ENCODE data around the gene FGD5. TPM values are rescaled to one million over a fixed set of nuclear protein-coding genes. Genes with fewer than 3 reads are reported as not detected.

Gene FGD5
- total and polyA plus RNA-seq, 9 of the 15 experiments (the other 6 are each of a cell fraction or from before 2014, with no cell fraction given) = 0.18 TPM; not detected in 8

DNA sequence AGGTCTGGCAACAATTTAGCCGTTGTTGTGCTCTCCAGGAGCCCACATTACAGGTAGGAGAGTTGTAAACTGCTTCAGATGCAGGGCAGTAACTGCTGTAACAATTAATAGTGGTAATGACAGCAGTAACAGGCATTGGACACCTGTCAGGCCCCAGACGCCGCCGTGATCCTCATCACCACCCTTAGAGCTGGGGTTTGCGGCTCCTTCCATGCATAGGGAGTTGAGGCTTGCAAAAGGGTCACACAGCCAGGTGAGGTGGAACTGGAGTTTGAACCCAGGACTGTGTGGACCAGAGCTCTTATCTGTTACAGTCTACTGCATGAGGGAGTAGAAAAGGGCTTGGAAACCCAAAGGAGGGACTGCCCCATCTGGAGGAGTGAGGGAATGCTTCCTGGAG is 101.8 kb downstream of the FGD5 start (continued):
- TF ChIP-seq ZBTB7A (IDR thresholded peaks at IDR 0.05; ENCODE audit: borderline replicate concordance, control insufficient read depth, low read depth, low read length) (0 out of 2 replicates have a peak, but pooled peaks have one; percentile 7), RCOR1 (IDR thresholded peaks at IDR 0.05; ENCODE audit: borderline replicate concordance in 1 of 2, low read depth in 2 of 2, low read length in 2 of 2) (no peak)

DNA sequence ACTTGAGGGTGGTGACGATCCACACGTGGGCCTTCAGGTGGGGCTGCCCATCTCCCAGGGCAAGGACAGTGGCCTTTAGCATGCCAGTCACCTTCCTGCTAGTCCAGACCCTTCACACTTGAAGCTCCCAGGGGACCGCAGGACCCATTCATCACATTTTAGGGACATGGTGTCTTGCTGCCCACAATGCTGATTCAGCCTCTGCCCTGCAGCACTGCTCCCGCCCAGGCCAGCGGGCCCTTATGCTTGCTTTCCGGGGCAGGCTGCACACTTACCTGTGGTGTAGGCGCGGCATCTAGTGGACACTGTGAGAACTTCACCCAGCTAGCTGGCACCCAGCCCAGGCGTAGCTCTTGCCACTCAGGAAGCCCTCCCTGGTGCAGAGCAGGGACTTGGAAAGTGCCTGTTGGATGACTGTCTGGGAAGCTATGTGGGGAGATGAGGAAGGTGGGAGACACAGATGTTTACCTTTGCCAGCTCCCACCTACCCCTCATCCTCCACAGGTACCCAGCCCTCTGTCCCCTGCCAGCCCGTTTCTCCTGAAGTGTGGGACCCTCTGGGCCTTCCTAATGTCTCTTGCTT is 102.4 kb downstream of the FGD5 start:
- intact Hi-C loops (cut with micrococcal nuclease) = loop anchor here (1.0 to 10.0 kb wide), 9 partner anchors 64 to 1024 kb away; partner anchors contain the start of genes C3orf20 and CAPN7
- Histone ChIP-seq H3K27me3 (ENCODE audit: control insufficient read depth in 2 of 2, insufficient read depth in 2 of 2, low read length in 2 of 2) (peaks cover 47 to 62% of the 10 kb centered on the region in 2 experiments), H4K20me1 (replicated peaks; ENCODE audit: control insufficient read depth, insufficient read depth, low read length) (peaks cover 10% of the 10 kb centered on the region; the same call in 1 of the 2 replicates), H3K79me2 (ENCODE audit: control insufficient read depth, insufficient read depth, low read length) (no peaks in the 10 kb centered on the region), H3K9ac (ENCODE audit: insufficient read depth in 1 of 2, low read depth in 2 of 2, low read length in 2 of 2) (no peak overlapping the region), H3K4me1 (replicated peaks in 1 of 2; ENCODE audit: control insufficient read depth in 2 of 2, insufficient read depth in 2 of 2, low read length in 2 of 2) (peaks cover 0 to 3% of the 10 kb centered on the region in 2 experiments; a peak in 2 of 5 replicates), H3K36me3 (ENCODE audit: control insufficient read depth, insufficient read depth, low read length) (no peaks in the 10 kb centered on the region), H2AFZ (ENCODE audit: low read depth, low read length) (no peak overlapping the region), H3K9me1 (ENCODE audit: control insufficient read depth, insufficient read depth, low read length) (no peaks in the 10 kb centered on the region), H3K4me2 (ENCODE audit: insufficient read depth, low read length) (no peak overlapping the region), H3K27ac (ENCODE audit: extremely low read depth, low read depth, low read length) (no peak overlapping the region), H3K9me3 (replicated peaks; ENCODE audit: control insufficient read depth, insufficient read depth, low read depth, low read length) (no peaks in the 10 kb centered on the region), H3K4me3 (no peak overlapping the region)
- BruUV-seq (replicated peaks) = no TSS peak
- in situ Hi-C loops (cut with MboI) = loop anchor here (5.0 to 25.0 kb wide), 3 partner anchors 124 to 1259 kb away; no protein-coding TSS in a partner anchor
- 4% methylated on average over 10 of the region's 10 CpGs for WGBS (ENCODE audit: insufficient coverage, low coverage, missing lambda C conversion rate)
- ChIA-PET POLR2A (interaction anchor here (0.6 to 1.3 kb wide), 8 partner anchors 27 to 689 kb away, joined by 3 to 6 read pairs (median 3); partner anchors contain the start of gene MRPS25), CTCF (ENCODE audit: low intra/inter-chr PET ratio) (interaction anchor here (0.6 to 2.7 kb wide), 8 partner anchors 130 to 1266 kb away, joined by 3 to 20 read pairs (median 4); no protein-coding TSS in a partner anchor)
- peak; percentile 83 to 91 (median 88) for DNase-seq (ENCODE audit: extremely low read depth in 1 of 4, low spot score in 3 of 4)
- FAIRE-seq = peak; percentile 95
- peak; percentile 87 for ATAC-seq
- TF ChIP-seq ZBTB1 (CRISPR knock-in tag; IDR thresholded peaks at IDR 0.05; ENCODE audit: borderline replicate concordance, low read depth) = no peak
- TF ChIP-seq ARHGAP35 (IDR thresholded peaks at IDR 0.05; ENCODE audit: partially characterized antibody) = no peak
- TF ChIP-seq SP2 (IDR thresholded peaks at IDR 0.05; ENCODE audit: extremely low read depth, low read depth, low read length, poor library complexity, severe bottlenecking) = no peak
- TF ChIP-seq ZNF766 (CRISPR knock-in tag; conservative IDR thresholded peaks at IDR 0.05) = no peak
- 0 out of 2 replicates have a peak, but pooled peaks have one; percentile 46 for TF ChIP-seq JUND (IDR thresholded peaks at IDR 0.05; ENCODE audit: borderline replicate concordance, low read depth, low read length)
- no peak; the same call in 2 of the 3 replicates for TF ChIP-seq JUND (tag; IDR thresholded peaks at IDR 0.05; ENCODE audit: borderline replicate concordance, low read depth, low read length)
- TF ChIP-seq GABPB2 (CRISPR knock-in tag; conservative IDR thresholded peaks at IDR 0.05) = no peak
- TF ChIP-seq KDM2B (CRISPR knock-in tag; IDR thresholded peaks at IDR 0.05) = no peak
- TF ChIP-seq JUN (IDR thresholded peaks at IDR 0.05; ENCODE audit: borderline replicate concordance, low read depth, low read length) = no peak
- TF ChIP-seq JUN (CRISPR knock-in tag; IDR thresholded peaks at IDR 0.05; ENCODE audit: borderline replicate concordance) = no peak
- TF ChIP-seq, protein P1, sequence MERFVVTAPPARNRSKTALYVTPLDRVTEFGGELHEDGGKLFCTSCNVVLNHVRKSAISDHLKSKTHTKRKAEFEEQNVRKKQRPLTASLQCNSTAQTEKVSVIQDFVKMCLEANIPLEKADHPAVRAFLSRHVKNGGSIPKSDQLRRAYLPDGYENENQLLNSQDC (CRISPR knock-in tag; IDR thresholded peaks at IDR 0.05) = no peak
- no peak for TF ChIP-seq PTBP1 (IDR thresholded peaks at IDR 0.05; ENCODE audit: low read depth, low read length)
- no peak for TF ChIP-seq TCFL5 (CRISPR knock-in tag; conservative IDR thresholded peaks at IDR 0.05)
- TF ChIP-seq ZNF696 (CRISPR knock-in tag; conservative IDR thresholded peaks at IDR 0.05) = no peak

Data from K562 (cell line).